GM23338 (cell line): ENCODE measurements around the gene OOSP3. TPM values are rescaled to one million over a fixed set of nuclear protein-coding genes. Genes with fewer than 3 reads are reported as not detected.
"Not testable (repeated sequence)": the region's sequence is repeated elsewhere in the genome, so short reads cannot be mapped to it uniquely, and the experiment has no call there.

ENCODE experiments used
- ATAC-seq: fragments of 200-7000 bp; cut with Tn5 transposase; 3 replicates; pipeline ENCODE4 v1.9.1; 2020
- DNase-seq: peaks from one replicate; pipeline ENCODE4 v3.0.0-alpha.2; 2015; ENCODE audit warnings: low spot score
- H2AFZ ChIP-seq: fragments of 200-600 bp; sonication (generic); 2 replicates; pipeline ENCODE4 v1.8.0; 2016; ENCODE audit warnings: antibody characterized with exemption, mild to moderate bottlenecking, moderate library complexity
- H3F3A ChIP-seq: fragments of 200-600 bp; sonication (generic); replicated peaks from 2 replicates; pipeline ENCODE4 v1.8.0; 2017; ENCODE audit warnings: antibody characterized with exemption, mixed run types, low read depth
- H3K27ac ChIP-seq: fragments of 200-600 bp; sonication (generic); 2 replicates; pipeline ENCODE4 v1.6.1; 2016; ENCODE audit warnings: low read depth
- H3K27me3 ChIP-seq: fragments of 200-600 bp; sonication (generic); 2 replicates; pipeline ENCODE4 v1.8.0; 2016; ENCODE audit warnings: mild to moderate bottlenecking, mixed run types, moderate library complexity; ENCODE audit not compliant: insufficient read depth
- H3K36me3 ChIP-seq: fragments of 200-600 bp; sonication (generic); 2 replicates; pipeline ENCODE4 v1.8.0; 2016; ENCODE audit warnings: mild to moderate bottlenecking; ENCODE audit not compliant: insufficient read depth
- H3K4me1 ChIP-seq: fragments of 200-600 bp; sonication (generic); 2 replicates; pipeline ENCODE4 v1.8.0; 2016; ENCODE audit warnings: mild to moderate bottlenecking, moderate library complexity; ENCODE audit not compliant: insufficient read depth
- H3K4me2 ChIP-seq: fragments of 200-600 bp; sonication (generic); 2 replicates; pipeline ENCODE4 v1.7.1; 2017; ENCODE audit warnings: mixed run types
- H3K4me3 ChIP-seq: fragments of 200-600 bp; sonication (generic); 2 replicates; pipeline ENCODE4 v1.6.1; 2016; ENCODE audit warnings: mixed run types
- H3K79me2 ChIP-seq: fragments of 200-600 bp; sonication (generic); replicated peaks from 2 replicates; pipeline ENCODE4 v1.8.0; 2017; ENCODE audit warnings: mild to moderate bottlenecking; ENCODE audit not compliant: insufficient read depth
- H3K9me2 ChIP-seq: fragments of 200-600 bp; sonication (generic); 2 replicates; pipeline ENCODE4 v1.8.0; 2017; ENCODE audit not compliant: insufficient read depth
- H4K20me1 ChIP-seq: fragments of 200-600 bp; sonication (generic); replicated peaks from 2 replicates; pipeline ENCODE4 v1.8.0; 2017; ENCODE audit warnings: mild to moderate bottlenecking; ENCODE audit not compliant: insufficient read depth
- H3K27ac Mint-ChIP-seq: 2 replicates; pipeline ENCODE4 v1.8.0; 2020; ENCODE audit warnings: inconsistent platforms, mild to moderate bottlenecking, moderate library complexity, mixed read lengths
- H3K27me3 Mint-ChIP-seq: 3 replicates; pipeline ENCODE4 v1.8.0; 2022; ENCODE audit warnings: low read depth, mild to moderate bottlenecking, moderate library complexity, mixed read lengths, inconsistent platforms; ENCODE audit not compliant: insufficient read depth, poor library complexity
- H3K36me3 Mint-ChIP-seq: 3 replicates; pipeline ENCODE4 v1.8.0; 2021; ENCODE audit warnings: low read depth, mild to moderate bottlenecking, inconsistent platforms, moderate library complexity, mixed read lengths
- H3K4me1 Mint-ChIP-seq: 3 replicates; pipeline ENCODE4 v1.8.0; 2020; ENCODE audit warnings: mild to moderate bottlenecking, inconsistent platforms, mixed read lengths
- H3K4me3 Mint-ChIP-seq: 3 replicates; pipeline ENCODE4 v1.8.0; 2021; ENCODE audit warnings: moderate library complexity, mild to moderate bottlenecking, inconsistent platforms, mixed read lengths
- H3K9me3 Mint-ChIP-seq: 3 replicates; pipeline ENCODE4 v1.8.0; 2020; ENCODE audit warnings: moderate library complexity, mild to moderate bottlenecking, inconsistent platforms, mixed read lengths
- CREB1 ChIP-seq: fragments of 250-450 bp; sonication (Bioruptor Pico); IDR thresholded peaks from 2 replicates; pipeline ENCODE4 v1.5.0; 2020; ENCODE audit warnings: low read depth, mild to moderate bottlenecking, moderate library complexity
- EZH2 ChIP-seq: fragments of 200-600 bp; sonication (generic); IDR thresholded peaks from one replicate; pipeline ENCODE4 v1.8.0; 2017; ENCODE audit warnings: antibody characterized with exemption, mild to moderate bottlenecking, low read depth; ENCODE audit not compliant: unreplicated experiment
- JUNB ChIP-seq: IDR thresholded peaks from one replicate; pipeline ENCODE4 v1.6.1; 2016; ENCODE audit warnings: antibody characterized with exemption; ENCODE audit not compliant: unreplicated experiment
- POLR2AphosphoS5 ChIP-seq: IDR thresholded peaks from 2 replicates; pipeline ENCODE4 v1.6.1; 2016; ENCODE audit warnings: antibody characterized with exemption, low read depth
- STAT1 ChIP-seq: IDR thresholded peaks from one replicate; pipeline ENCODE4 v1.6.1; 2016; ENCODE audit warnings: antibody characterized with exemption; ENCODE audit not compliant: unreplicated experiment
- ZNF114 ChIP-seq: fragments of 250-450 bp; sonication (Bioruptor Pico); IDR thresholded peaks from 2 replicates; pipeline ENCODE4 v1.5.0; 2020; ENCODE audit warnings: mild to moderate bottlenecking, moderate library complexity
- ZNF331 ChIP-seq: fragments of 250-450 bp; sonication (Bioruptor Pico); IDR thresholded peaks from 2 replicates; pipeline ENCODE4 v1.5.0; 2020; ENCODE audit warnings: low read depth, mild to moderate bottlenecking, moderate library complexity
- ZNF462 ChIP-seq: fragments of 250-450 bp; sonication (Bioruptor Pico); IDR thresholded peaks from 2 replicates; pipeline ENCODE4 v1.5.0; 2020; ENCODE audit warnings: mild to moderate bottlenecking, moderate library complexity
- polyA plus RNA-seq: library from polyadenylated mRNA; unstranded; fragments of >200 nt; fragmentation: Nextera tagmentation; extraction: Ambion mirVana; gene quantifications from 2 replicates; pipeline ENCODE4 v1.2.1, GENCODE V29; 2016
- total RNA-seq: library from RNA; depleted of rRNA; stranded (reverse); fragments of >200 nt; shearing (Covaris generic); gene quantifications from 2 replicates; pipeline ENCODE4 v1.2.3, GENCODE V29; 2014
- TF ChIP-seq, protein P1 (sequence below): IDR thresholded peaks from 2 replicates; pipeline ENCODE4 v1.6.1; 2016; ENCODE audit warnings: antibody characterized with exemption
- TF ChIP-seq, protein P2 (sequence below), 2 experiments: fragments of 200-600 bp in 1 of 2; sonication (generic) in 1 of 2; conservative IDR thresholded peaks; 2 replicates each; pipeline versions ENCODE4 v1.5.1 to v1.6.1; 2016 to 2017; ENCODE audit warnings: antibody characterized with exemption in 2 of 2, low read depth in 2 of 2, mild to moderate bottlenecking in 2 of 2, moderate library complexity in 1 of 2

Gene OOSP3
- total and polyA plus RNA-seq, 2 experiments from 2014 or later, result not detected

GRCh38 chr11:59901306-59901705, 22.7 kb downstream of the OOSP3 start:
- ATAC-seq (no peak), DNase-seq (no peak)
- H3K27ac ChIP-seq, result no peak overlapping the region
- H3K9me2 ChIP-seq, result no peaks in the 10 kb centered on the region; the same call in 1 of the 2 replicates
- no peaks in the 10 kb centered on the region for H3F3A ChIP-seq
- no peak overlapping the region for H2AFZ ChIP-seq
- Mint-ChIP-seq H3K36me3 (no peaks in the 10 kb centered on the region), H3K27me3 (peaks cover 4% of the 10 kb centered on the region), H3K9me3 (peaks cover 6% of the 10 kb centered on the region; the same call in 1 of the 3 replicates), H3K4me3 (no peak overlapping the region), H3K4me1 (peaks cover 8% of the 10 kb centered on the region), H3K27ac (no peak overlapping the region)
- no peaks in the 10 kb centered on the region for H3K4me1 ChIP-seq
- no peaks in the 10 kb centered on the region for H3K27me3 ChIP-seq
- H4K20me1 ChIP-seq, result no peaks in the 10 kb centered on the region
- TF ChIP-seq JUNB (no peak), STAT1 (no peak), EZH2 (no peak), ZNF331 (CRISPR knock-in tag) (no peak), ZNF114 (CRISPR knock-in tag) (no peak), ZNF462 (CRISPR knock-in tag) (no peak), POLR2AphosphoS5 (no peak), CREB1 (CRISPR knock-in tag) (no peak)
- TF ChIP-seq, protein P1, sequence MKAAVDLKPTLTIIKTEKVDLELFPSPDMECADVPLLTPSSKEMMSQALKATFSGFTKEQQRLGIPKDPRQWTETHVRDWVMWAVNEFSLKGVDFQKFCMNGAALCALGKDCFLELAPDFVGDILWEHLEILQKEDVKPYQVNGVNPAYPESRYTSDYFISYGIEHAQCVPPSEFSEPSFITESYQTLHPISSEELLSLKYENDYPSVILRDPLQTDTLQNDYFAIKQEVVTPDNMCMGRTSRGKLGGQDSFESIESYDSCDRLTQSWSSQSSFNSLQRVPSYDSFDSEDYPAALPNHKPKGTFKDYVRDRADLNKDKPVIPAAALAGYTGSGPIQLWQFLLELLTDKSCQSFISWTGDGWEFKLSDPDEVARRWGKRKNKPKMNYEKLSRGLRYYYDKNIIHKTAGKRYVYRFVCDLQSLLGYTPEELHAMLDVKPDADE, result no peak
- TF ChIP-seq, protein P2, sequence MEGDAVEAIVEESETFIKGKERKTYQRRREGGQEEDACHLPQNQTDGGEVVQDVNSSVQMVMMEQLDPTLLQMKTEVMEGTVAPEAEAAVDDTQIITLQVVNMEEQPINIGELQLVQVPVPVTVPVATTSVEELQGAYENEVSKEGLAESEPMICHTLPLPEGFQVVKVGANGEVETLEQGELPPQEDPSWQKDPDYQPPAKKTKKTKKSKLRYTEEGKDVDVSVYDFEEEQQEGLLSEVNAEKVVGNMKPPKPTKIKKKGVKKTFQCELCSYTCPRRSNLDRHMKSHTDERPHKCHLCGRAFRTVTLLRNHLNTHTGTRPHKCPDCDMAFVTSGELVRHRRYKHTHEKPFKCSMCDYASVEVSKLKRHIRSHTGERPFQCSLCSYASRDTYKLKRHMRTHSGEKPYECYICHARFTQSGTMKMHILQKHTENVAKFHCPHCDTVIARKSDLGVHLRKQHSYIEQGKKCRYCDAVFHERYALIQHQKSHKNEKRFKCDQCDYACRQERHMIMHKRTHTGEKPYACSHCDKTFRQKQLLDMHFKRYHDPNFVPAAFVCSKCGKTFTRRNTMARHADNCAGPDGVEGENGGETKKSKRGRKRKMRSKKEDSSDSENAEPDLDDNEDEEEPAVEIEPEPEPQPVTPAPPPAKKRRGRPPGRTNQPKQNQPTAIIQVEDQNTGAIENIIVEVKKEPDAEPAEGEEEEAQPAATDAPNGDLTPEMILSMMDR (conservative IDR thresholded peaks at IDR 0.05; ENCODE audit: low read depth in 2 of 2), result no peak
- no peaks in the 10 kb centered on the region; the same call in 1 of the 2 replicates for H3K36me3 ChIP-seq
- no peaks in the 10 kb centered on the region for H3K79me2 ChIP-seq
- H3K4me3 ChIP-seq, result no peak overlapping the region
- H3K4me2 ChIP-seq, result no peak overlapping the region

DNA sequence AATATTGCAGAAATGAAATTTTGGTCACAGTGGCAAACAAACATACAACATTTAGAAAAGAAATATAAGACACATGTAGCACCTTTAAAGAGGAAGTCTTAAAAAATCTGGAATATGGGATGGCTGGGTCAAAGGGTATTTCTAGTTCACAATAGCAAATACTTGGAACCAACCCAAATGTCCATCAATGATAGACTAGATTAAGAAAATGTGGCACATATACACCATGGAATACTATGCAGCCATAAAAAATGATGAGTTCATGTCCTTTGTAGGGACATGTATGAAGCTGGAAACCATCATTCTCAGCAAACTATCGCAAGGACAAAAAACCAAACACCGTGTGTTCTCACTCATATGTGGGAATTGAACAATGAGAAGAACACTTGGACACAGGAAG, 25.0 kb downstream of the OOSP3 start:
- not testable (repeated sequence) for H3K9me3 Mint-ChIP-seq, H3F3A ChIP-seq, H3K27me3 Mint-ChIP-seq, DNase-seq, H3K4me1 ChIP-seq, H3K9me2 ChIP-seq, H3K79me2 ChIP-seq, H2AFZ ChIP-seq, ATAC-seq, H3K36me3 ChIP-seq, H3K4me3 ChIP-seq, H3K36me3 Mint-ChIP-seq, H3K27ac ChIP-seq, H4K20me1 ChIP-seq, H3K4me1 Mint-ChIP-seq, H3K27ac Mint-ChIP-seq, H3K4me2 ChIP-seq, H3K27me3 ChIP-seq, H3K4me3 Mint-ChIP-seq
